ENCODE measurements around the gene SEMA4F. TPM values are rescaled to one million over a fixed set of nuclear protein-coding genes. Genes with fewer than 3 reads are reported as not detected.

SEMA4F gene, protein sequence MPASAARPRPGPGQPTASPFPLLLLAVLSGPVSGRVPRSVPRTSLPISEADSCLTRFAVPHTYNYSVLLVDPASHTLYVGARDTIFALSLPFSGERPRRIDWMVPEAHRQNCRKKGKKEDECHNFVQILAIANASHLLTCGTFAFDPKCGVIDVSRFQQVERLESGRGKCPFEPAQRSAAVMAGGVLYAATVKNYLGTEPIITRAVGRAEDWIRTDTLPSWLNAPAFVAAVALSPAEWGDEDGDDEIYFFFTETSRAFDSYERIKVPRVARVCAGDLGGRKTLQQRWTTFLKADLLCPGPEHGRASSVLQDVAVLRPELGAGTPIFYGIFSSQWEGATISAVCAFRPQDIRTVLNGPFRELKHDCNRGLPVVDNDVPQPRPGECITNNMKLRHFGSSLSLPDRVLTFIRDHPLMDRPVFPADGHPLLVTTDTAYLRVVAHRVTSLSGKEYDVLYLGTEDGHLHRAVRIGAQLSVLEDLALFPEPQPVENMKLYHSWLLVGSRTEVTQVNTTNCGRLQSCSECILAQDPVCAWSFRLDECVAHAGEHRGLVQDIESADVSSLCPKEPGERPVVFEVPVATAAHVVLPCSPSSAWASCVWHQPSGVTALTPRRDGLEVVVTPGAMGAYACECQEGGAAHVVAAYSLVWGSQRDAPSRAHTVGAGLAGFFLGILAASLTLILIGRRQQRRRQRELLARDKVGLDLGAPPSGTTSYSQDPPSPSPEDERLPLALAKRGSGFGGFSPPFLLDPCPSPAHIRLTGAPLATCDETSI
- 4.0 and 5.3 TPM in 2 replicates for total RNA-seq

DNA sequence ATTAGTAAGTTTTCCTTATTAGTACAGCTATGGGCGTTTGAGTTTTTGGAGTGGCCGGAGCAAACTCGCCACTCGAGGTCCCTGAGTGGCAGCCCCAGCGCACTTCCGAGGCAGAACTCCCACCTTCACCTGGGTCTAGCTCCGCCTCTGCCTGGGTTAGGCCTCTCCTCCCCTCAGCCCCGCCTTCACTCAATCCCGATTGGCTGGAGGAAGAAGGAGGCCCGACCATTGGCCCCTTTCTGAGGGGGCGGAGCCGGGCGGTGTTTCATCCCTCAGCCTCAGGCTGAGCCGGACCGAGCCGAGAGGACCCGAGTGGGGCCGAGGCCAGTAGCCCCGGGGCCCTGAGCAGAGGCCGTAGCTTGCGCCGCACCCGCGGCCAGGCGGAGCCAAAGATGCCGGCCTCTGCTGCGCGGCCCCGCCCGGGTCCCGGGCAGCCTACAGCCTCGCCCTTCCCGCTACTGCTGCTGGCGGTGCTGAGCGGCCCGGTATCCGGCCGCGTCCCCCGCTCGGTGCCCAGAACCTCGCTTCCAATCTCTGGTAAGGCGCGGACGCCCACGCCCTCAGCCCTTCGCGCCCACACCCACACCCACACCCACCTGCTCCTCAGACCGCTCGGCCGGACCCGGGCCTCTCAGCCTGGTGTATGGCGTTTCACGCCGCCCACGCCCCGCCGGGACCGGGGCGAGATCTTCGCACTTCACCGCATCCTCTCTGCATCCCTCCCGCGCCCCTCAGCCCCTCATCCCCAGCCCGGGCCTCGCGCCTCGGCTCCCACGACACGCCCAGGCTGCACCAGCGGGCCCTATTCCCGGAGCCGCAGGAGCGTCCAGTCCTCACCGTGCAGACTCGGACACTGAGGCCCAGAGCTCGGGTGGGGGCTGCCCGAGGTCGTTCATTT is at the start of gene SEMA4F:
SEMA4F (plus strand) TSS at position 263 of the 898 bp plus-strand sequence; CDS start at position 393, 130 bp downstream.

DNA sequence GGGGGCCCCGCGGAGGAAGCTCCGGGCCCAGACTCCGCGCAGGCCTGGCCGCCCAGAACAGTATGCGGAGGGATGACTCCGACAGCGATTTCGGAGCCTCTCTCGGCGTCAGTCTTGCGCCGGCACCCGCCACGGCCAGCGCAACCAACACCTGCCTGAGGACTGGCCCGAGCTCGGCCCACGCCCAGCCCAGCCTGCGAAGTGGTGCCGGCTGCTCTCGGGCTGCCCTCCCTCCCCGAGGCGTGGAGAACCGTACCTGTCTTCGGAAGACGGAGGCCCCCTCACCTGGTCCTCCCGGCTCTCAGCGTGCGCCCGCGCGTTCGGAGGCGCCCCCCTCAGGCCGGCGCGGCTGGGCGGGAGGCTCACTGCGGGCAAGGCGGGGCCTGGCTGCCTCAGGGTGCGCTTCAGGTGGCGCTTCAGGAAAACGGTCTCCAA is 6.0 kb upstream of the SEMA4F start, which contains the start of gene M1AP:
M1AP (minus strand) TSS at position 322 of the 435 bp plus-strand sequence. CDS start 8,055 bp downstream, outside the sequence.

Other genes with a start within 250 kb of the SEMA4F start
- 0.66 and 1.6 TPM in 2 replicates for gene C2orf81, start 232.6 kb upstream of the SEMA4F start, total RNA-seq
- 20.8 and 45.7 TPM in 2 replicates for gene WDR54, start 232.5 kb upstream of the SEMA4F start, total RNA-seq
- 9.4 and 17.5 TPM in 2 replicates for gene RTKN, start 212.3 kb upstream of the SEMA4F start, total RNA-seq
- 12.9 and 19.3 TPM in 2 replicates for gene INO80B, start 199.2 kb upstream of the SEMA4F start, total RNA-seq
- 28.3 and 51.9 TPM in 2 replicates for gene WBP1, start 195.8 kb upstream of the SEMA4F start, total RNA-seq
- 79.7 and 81.8 TPM in 2 replicates for gene MOGS, start 188.9 kb upstream of the SEMA4F start, total RNA-seq
- gene MRPL53, start 181.6 kb upstream of the SEMA4F start, total RNA-seq: 19.3 and 57.1 TPM in 2 replicates
- 24.7 and 35.1 TPM in 2 replicates for gene CCDC142, start 171.2 kb upstream of the SEMA4F start, total RNA-seq
- gene TTC31, start 171.2 kb upstream of the SEMA4F start, total RNA-seq: 19.9 and 22.8 TPM in 2 replicates
- 1.9 and 3.1 TPM in 2 replicates for gene LBX2, start 154.6 kb upstream of the SEMA4F start, total RNA-seq
- 23.6 and 27.8 TPM in 2 replicates for gene PCGF1, start 146.6 kb upstream of the SEMA4F start, total RNA-seq
- gene TLX2, start 139.8 kb upstream of the SEMA4F start, total RNA-seq: not detected in 2 replicates
- gene DQX1, start 128.0 kb upstream of the SEMA4F start, total RNA-seq: not detected in 2 replicates
- 96.1 and 152 TPM in 2 replicates for gene AUP1, start 124.5 kb upstream of the SEMA4F start, total RNA-seq
- 44.9 and 54.1 TPM in 2 replicates for gene HTRA2, start 124.3 kb upstream of the SEMA4F start, total RNA-seq
- 2.0 and 2.9 TPM in 2 replicates for gene LOXL3, start 100.3 kb upstream of the SEMA4F start, total RNA-seq
- 9.2 and 10.2 TPM in 2 replicates for gene DOK1, start 99.5 kb upstream of the SEMA4F start, total RNA-seq
- gene M1AP, start 5.9 kb upstream of the SEMA4F start, total RNA-seq: not detected in 2 replicates
- gene HK2, start 179.9 kb downstream of the SEMA4F start, total RNA-seq: 49.0 and 188 TPM in 2 replicates